Spleen (tissue), 11 donors: Measurements from ENCODE around the gene CRELD2. TPM values are rescaled to one million over a fixed set of nuclear protein-coding genes. Genes with fewer than 3 reads are reported as not detected.

Experiments used
- DNase-seq: peaks from one replicate; pipeline ENCODE4 v3.0.0-alpha.2; 2020
- H3K27ac ChIP-seq, 8 donors: fragments of 200-600 bp; sonication (generic) in 7 of 8; 1 replicate in 4 of 8; 2 replicates in 4 of 8; pipeline versions ENCODE4 v1.5.0 to v1.8.0; 2016 to 2021; ENCODE audit warnings: inconsistent platforms in 4 of 8, mild to moderate bottlenecking in 4 of 8, moderate library complexity in 1 of 8
- H3K27me3 ChIP-seq, 7 donors: fragments of 200-600 bp; sonication (generic) in 6 of 7; replicated peaks in 1 of 7; 1 replicate in 4 of 7; 2 replicates in 3 of 7; pipeline versions ENCODE4 v1.5.0 to v1.8.0; 2016 to 2021; ENCODE audit warnings: inconsistent platforms in 3 of 7, mild to moderate bottlenecking in 1 of 7
- H3K36me3 ChIP-seq, 6 donors: fragments of 200-600 bp; sonication (generic) in 5 of 6; 1 replicate in 4 of 6; 2 replicates in 2 of 6; pipeline versions ENCODE4 v1.5.0 to v1.8.0; 2016 to 2021; ENCODE audit warnings: inconsistent platforms in 2 of 6
- H3K4me1 ChIP-seq, 6 donors: fragments of 200-600 bp; sonication (generic) in 5 of 6; 1 replicate in 3 of 6; 2 replicates in 3 of 6; pipeline versions ENCODE4 v1.5.0 to v1.8.0; 2016 to 2021; ENCODE audit warnings: inconsistent platforms in 3 of 6
- H3K4me3 ChIP-seq, 8 donors: fragments of 200-600 bp; sonication (generic) in 7 of 8; 1 replicate in 4 of 8; 2 replicates in 4 of 8; pipeline versions ENCODE4 v1.5.0 to v1.8.0; 2016 to 2021; ENCODE audit warnings: inconsistent platforms in 4 of 8, mild to moderate bottlenecking in 4 of 8, moderate library complexity in 2 of 8
- H3K9me3 ChIP-seq, 8 donors: fragments of 200-600 bp; sonication (generic) in 7 of 8; 1 replicate in 4 of 8; 2 replicates in 4 of 8; pipeline versions ENCODE4 v1.5.0 to v1.8.0; 2016 to 2021; ENCODE audit warnings: inconsistent platforms in 4 of 8
- CTCF ChIP-seq, 11 experiments: fragments of 200-600 bp in 7 of 11; fragments of 450-650 bp in 4 of 11; sonication (generic) in 4 of 11; IDR thresholded peaks in 8 of 11; conservative IDR thresholded peaks in 3 of 11; 1 replicate in 7 of 11; 2 replicates in 4 of 11; pipeline versions ENCODE4 v1.4.0 to v1.8.0; 2016 to 2021; ENCODE audit warnings: antibody characterized with exemption in 11 of 11, inconsistent platforms in 4 of 11, mild to moderate bottlenecking in 1 of 11
- POLR2A ChIP-seq, 3 donors: fragments of 450-650 bp; IDR thresholded peaks; one replicate each; pipeline ENCODE4 v1.5.1; 2017; ENCODE audit warnings: antibody characterized with exemption in 3 of 3, mild to moderate bottlenecking in 1 of 3
- POLR2AphosphoS5 ChIP-seq, 3 donors: sonication (generic); formaldehyde crosslinking; IDR thresholded peaks; one replicate each; pipeline ENCODE4 v1.5.1; 2017; ENCODE audit warnings: antibody characterized with exemption in 3 of 3
- WGBS, 5 donors: extraction: QIAGEN DNeasy Blood & Tissue Kit in 3 of 5; methylation state at CpG; one replicate each; pipeline versions ENCODE4 v1.1.5 to v1.1.7; 2013 to 2018; 5-methylcytosine and 5-hydroxymethylcytosine counted together
- intact Hi-C: fragments of 100-400 bp; cut with DNase I; formaldehyde crosslinking; loops from one replicate; pipeline ENCODE4 v1.15.0; 2023; ENCODE audit warnings: low total_unique reads
- polyA plus RNA-seq, 3 donors: library from polyadenylated mRNA; stranded (reverse); fragments of 200-250 nt; gene quantifications; one replicate each; pipeline ENCODE4 v1.2.1, GENCODE V29; 2013
- total RNA-seq, 7 donors: library from RNA; depleted of rRNA in 3 of 7; stranded (reverse); fragments of >200 nt in 3 of 7; fragmentation: NEBNext Ultra II Directional in 4 of 7; extraction: Animal tissue kit (Norgen Biotek cat#: 25700) in 4 of 7; gene quantifications; one replicate each; pipeline versions ENCODE4 v1.1.0 to v1.2.1, GENCODE V29; 2016 to 2021
- donor health status: healthy with polysubstance abuse.
- donor health status: DM: no; HTN: no; CAD: no; lungs with moderate emphysema.
- donor health status: DM: no; HTN: no; CAD: no.
- donor health status: Bipolar disorder and iron deficiency.
- donor health status: healthy.
- donor health status: DM: no; HTN: no; CAD: no.
- donor health status: DM: yes; HTN: yes; CAD: no.

The CRELD2 gene
- total and polyA plus RNA-seq, 10 donors: 16.2 to 46.3 (median 34.9) TPM

GRCh38 chr22:49928555-49929210 is 10.2 kb downstream of the CRELD2 start:
- Histone ChIP-seq H3K27ac (no peak overlapping the region), H3K4me1 (peaks cover 33 to 72% (median 65%) of the 10 kb centered on the region in 6 donors), H3K27me3 (peaks cover 0 to 12% (median 0%) of the 10 kb centered on the region in 7 donors), H3K9me3 (no peaks in the 10 kb centered on the region), H3K36me3 (peaks cover 0 to 30% (median 1%) of the 10 kb centered on the region in 6 donors), H3K4me3 (peak overlapping the region in 2 of 8 donors; percentile 10 to 57)
- DNase-seq: no peak
- 46 to 68% (median 54%) methylated on average over 21 to 38 of the region's 38 CpGs for WGBS, 5 donors
- intact Hi-C loops: loop anchor here (2.0 to 10.0 kb wide), 2 partner anchors 102 to 164 kb away; no protein-coding TSS in a partner anchor
- TF ChIP-seq POLR2A (IDR thresholded peaks at IDR 0.05): no peak
- no peak for TF ChIP-seq POLR2AphosphoS5 (IDR thresholded peaks at IDR 0.05)
- TF ChIP-seq CTCF (IDR thresholded peaks at IDR 0.05 in 8 of 11, conservative IDR thresholded peaks at IDR 0.05 in 3 of 11): no peak

GRCh38 chr22:49929211-49929979 is 11.0 kb downstream of the CRELD2 start:
- intact Hi-C loops: loop anchor here (2.0 to 10.0 kb wide), 2 partner anchors 101 to 165 kb away; no protein-coding TSS in a partner anchor
- peaks cover 0 to 12% (median 0%) of the 10 kb centered on the region in 7 donors for H3K27me3 ChIP-seq
- peak overlapping the region in 6 of 8 donors; percentile 46 to 100 (median 96) for H3K27ac ChIP-seq
- peaks cover 0 to 27% (median 1%) of the 10 kb centered on the region in 6 donors for H3K36me3 ChIP-seq
- 4 to 14% (median 5%) methylated on average over 17 to 75 of the region's 75 CpGs for WGBS, 5 donors
- peak; percentile 97 for DNase-seq
- peaks cover 40 to 79% (median 72%) of the 10 kb centered on the region in 6 donors for H3K4me1 ChIP-seq
- H3K9me3 ChIP-seq: no peaks in the 10 kb centered on the region
- peak in 2 of 3 donors; percentile 46 to 67 for TF ChIP-seq POLR2AphosphoS5 (IDR thresholded peaks at IDR 0.05)
- no peak for TF ChIP-seq POLR2A (IDR thresholded peaks at IDR 0.05)
- TF ChIP-seq CTCF (IDR thresholded peaks at IDR 0.05 in 8 of 11, conservative IDR thresholded peaks at IDR 0.05 in 3 of 11): peak in 10 of 11 experiments; percentile 29 to 98 (median 91)
- H3K4me3 ChIP-seq: peak overlapping the region in 3 of 8 donors; percentile 10 to 57 (median 14)

GRCh38 chr22:49929994-49930575 is 11.7 kb downstream of the CRELD2 start:
- DNase-seq: no peak
- Histone ChIP-seq H3K9me3 (no peaks in the 10 kb centered on the region), H3K4me1 (peaks cover 46 to 83% (median 77%) of the 10 kb centered on the region in 6 donors), H3K27me3 (peaks cover 0 to 12% (median 0%) of the 10 kb centered on the region in 7 donors), H3K36me3 (peaks cover 0 to 23% (median 1%) of the 10 kb centered on the region in 6 donors), H3K4me3 (peak overlapping the region in 2 of 8 donors; percentile 10 to 57), H3K27ac (peak overlapping the region in 7 of 8 donors; percentile 46 to 100 (median 95))
- 68 to 83% (median 73%) methylated on average over 3 to 21 of the region's 21 CpGs for WGBS, 5 donors
- TF ChIP-seq POLR2A (IDR thresholded peaks at IDR 0.05) (no peak), POLR2AphosphoS5 (IDR thresholded peaks at IDR 0.05) (peak in 1 of 3 donors; percentile 44)
- intact Hi-C loops: loop anchor here (2.0 to 10.0 kb wide), 4 partner anchors 42 to 165 kb away; no protein-coding TSS in a partner anchor
